ENCODE data around the gene PMAIP1.

Gene PMAIP1

GRCh38 chr18:59942601-59943000 is 42.8 kb downstream of the PMAIP1 start:
- H3K4me3 ChIP-seq (ENCODE audit: insufficient read depth, low read length, poor library complexity, severe bottlenecking): no peak overlapping the region

GRCh38 chr18:59945544-59945943 is 45.7 kb downstream of the PMAIP1 start:
- H3K4me2 ChIP-seq (ENCODE audit: low read depth, low read length, poor library complexity, severe bottlenecking): no peak overlapping the region
- H3K9me3 ChIP-seq (ENCODE audit: insufficient read depth, low read length): no peaks in the 10 kb centered on the region
- H3K9me2 ChIP-seq (replicated peaks; ENCODE audit: insufficient read depth, low read length): no peaks in the 10 kb centered on the region

More at GRCh38 chr18:59942601-59943000, 42.8 kb downstream of the PMAIP1 start:
- H2AFZ ChIP-seq (ENCODE audit: low read depth, low read length, severe bottlenecking): no peak overlapping the region
- H3K4me2 ChIP-seq (ENCODE audit: low read depth, low read length, poor library complexity, severe bottlenecking): no peak overlapping the region
- H3K9me2 ChIP-seq (replicated peaks; ENCODE audit: insufficient read depth, low read length): no peaks in the 10 kb centered on the region
- H3K36me3 ChIP-seq (ENCODE audit: low read length): no peaks in the 10 kb centered on the region
- H4K20me1 ChIP-seq (ENCODE audit: low read depth, low read length): no peaks in the 10 kb centered on the region
- no peaks in the 10 kb centered on the region for H3F3A ChIP-seq (ENCODE audit: insufficient read depth)
- H3K9ac ChIP-seq (ENCODE audit: low read length): no peak overlapping the region
- no peak overlapping the region for H3K27ac ChIP-seq (ENCODE audit: low read depth, low read length)
- H3K9me3 ChIP-seq (ENCODE audit: insufficient read depth, low read length): no peaks in the 10 kb centered on the region
- no peaks in the 10 kb centered on the region for H3K79me2 ChIP-seq (ENCODE audit: insufficient read depth, low read length)
- TF ChIP-seq EZH2phosphoT487 (conservative IDR thresholded peaks at IDR 0.05; ENCODE audit: low read length) (no peak), CTCF (IDR thresholded peaks at IDR 0.05; ENCODE audit: insufficient read depth, low read length, poor library complexity, severe bottlenecking) (no peak)
- peaks cover 1% of the 10 kb centered on the region; the same call in 1 of the 2 replicates for H3K27me3 ChIP-seq (ENCODE audit: low read length)

GRCh38 chr18:59950215-59950944 is 50.6 kb downstream of the PMAIP1 start:
- Histone ChIP-seq H3F3A (ENCODE audit: insufficient read depth) (no peaks in the 10 kb centered on the region), H3K9me2 (replicated peaks; ENCODE audit: insufficient read depth, low read length) (no peaks in the 10 kb centered on the region), H4K20me1 (ENCODE audit: low read depth, low read length) (no peaks in the 10 kb centered on the region), H3K27me3 (ENCODE audit: low read length) (no peaks in the 10 kb centered on the region), H3K36me3 (ENCODE audit: low read length) (no peaks in the 10 kb centered on the region), H3K9ac (ENCODE audit: low read length) (no peak overlapping the region), H3K27ac (ENCODE audit: low read depth, low read length) (no peak overlapping the region), H2AFZ (ENCODE audit: low read depth, low read length, severe bottlenecking) (no peak overlapping the region), H3K4me3 (ENCODE audit: insufficient read depth, low read length, poor library complexity, severe bottlenecking) (no peak overlapping the region), H3K79me2 (ENCODE audit: insufficient read depth, low read length) (no peaks in the 10 kb centered on the region), H3K9me3 (ENCODE audit: insufficient read depth, low read length) (no peaks in the 10 kb centered on the region), H3K4me2 (ENCODE audit: low read depth, low read length, poor library complexity, severe bottlenecking) (no peak overlapping the region)
- TF ChIP-seq EZH2phosphoT487 (conservative IDR thresholded peaks at IDR 0.05; ENCODE audit: low read length) (no peak), CTCF (IDR thresholded peaks at IDR 0.05; ENCODE audit: insufficient read depth, low read length, poor library complexity, severe bottlenecking) (no peak)

More at GRCh38 chr18:59945544-59945943, 45.7 kb downstream of the PMAIP1 start:
- Histone ChIP-seq H3K4me3 (ENCODE audit: insufficient read depth, low read length, poor library complexity, severe bottlenecking) (no peak overlapping the region), H3F3A (ENCODE audit: insufficient read depth) (no peaks in the 10 kb centered on the region), H4K20me1 (ENCODE audit: low read depth, low read length) (no peaks in the 10 kb centered on the region), H3K79me2 (ENCODE audit: insufficient read depth, low read length) (no peaks in the 10 kb centered on the region), H2AFZ (ENCODE audit: low read depth, low read length, severe bottlenecking) (no peak overlapping the region), H3K27ac (ENCODE audit: low read depth, low read length) (no peak overlapping the region), H3K36me3 (ENCODE audit: low read length) (no peaks in the 10 kb centered on the region), H3K9ac (ENCODE audit: low read length) (no peak overlapping the region), H3K27me3 (ENCODE audit: low read length) (no peaks in the 10 kb centered on the region)
- TF ChIP-seq EZH2phosphoT487 (conservative IDR thresholded peaks at IDR 0.05; ENCODE audit: low read length): no peak

GRCh38 chr18:59951591-59951990 is 51.8 kb downstream of the PMAIP1 start:
- Histone ChIP-seq H3K9me2 (replicated peaks; ENCODE audit: insufficient read depth, low read length) (no peaks in the 10 kb centered on the region), H2AFZ (ENCODE audit: low read depth, low read length, severe bottlenecking) (no peak overlapping the region), H3K9ac (ENCODE audit: low read length) (no peak overlapping the region), H3K27ac (ENCODE audit: low read depth, low read length) (no peak overlapping the region), H3K4me3 (ENCODE audit: insufficient read depth, low read length, poor library complexity, severe bottlenecking) (no peak overlapping the region), H3K4me2 (ENCODE audit: low read depth, low read length, poor library complexity, severe bottlenecking) (no peak overlapping the region), H3F3A (ENCODE audit: insufficient read depth) (no peaks in the 10 kb centered on the region), H3K27me3 (ENCODE audit: low read length) (no peaks in the 10 kb centered on the region), H4K20me1 (ENCODE audit: low read depth, low read length) (no peaks in the 10 kb centered on the region), H3K36me3 (ENCODE audit: low read length) (no peaks in the 10 kb centered on the region), H3K9me3 (ENCODE audit: insufficient read depth, low read length) (no peaks in the 10 kb centered on the region), H3K79me2 (ENCODE audit: insufficient read depth, low read length) (no peaks in the 10 kb centered on the region)
- TF ChIP-seq CTCF (IDR thresholded peaks at IDR 0.05; ENCODE audit: insufficient read depth, low read length, poor library complexity, severe bottlenecking) (no peak), EZH2phosphoT487 (conservative IDR thresholded peaks at IDR 0.05; ENCODE audit: low read length) (no peak)
